Superior temporal gyrus (tissue), 1 donor: ENCODE measurements around the gene MYL2.
"Not testable (repeated sequence)": the region's sequence is repeated elsewhere in the genome, so short reads cannot be mapped to it uniquely, and the experiment has no call there.

Experiments used
- DNase-seq: peaks from one replicate; pipeline ENCODE4 v3.0.0-alpha.2; 2016; ENCODE audit errors: extremely low spot score

The MYL2 gene

GRCh38 chr12:110920324-110920910 is at the start of gene MYL2:
Gene MYL2 (minus strand): TSS chr12:110920579. CDS start chr12:110920529, 50 bp downstream.
- no peak for DNase-seq

- DNase-seq = no peak
Observed at GRCh38 chr12:110966081-110966760, 45.8 kb upstream of the MYL2 start.

- DNase-seq = no peak
Observed at GRCh38 chr12:110965574-110965973, 45.2 kb upstream of the MYL2 start.

- no peak for DNase-seq
Observed at GRCh38 chr12:110960795-110961194, 40.4 kb upstream of the MYL2 start.

GRCh38 chr12:110957652-110958051 is 37.3 kb upstream of the MYL2 start:
- peak; percentile 66 for DNase-seq

GRCh38 chr12:110957159-110957558 is 36.8 kb upstream of the MYL2 start:
- no peak for DNase-seq

GRCh38 chr12:110950867-110951266 is 30.5 kb upstream of the MYL2 start:
- not testable (repeated sequence) for DNase-seq

GRCh38 chr12:110950466-110950865 is 30.1 kb upstream of the MYL2 start:
- not testable (repeated sequence) for DNase-seq

- DNase-seq = no peak
Observed at GRCh38 chr12:110948041-110948440, 27.7 kb upstream of the MYL2 start.

GRCh38 chr12:110943373-110943772 is 23.0 kb upstream of the MYL2 start:
- no peak for DNase-seq

GRCh38 chr12:110941391-110941790 is 21.0 kb upstream of the MYL2 start:
- no peak for DNase-seq

GRCh38 chr12:110940933-110941332 is 20.6 kb upstream of the MYL2 start:
- no peak for DNase-seq

- DNase-seq = no peak
Observed at GRCh38 chr12:110940296-110940695, 19.9 kb upstream of the MYL2 start.

- peak; percentile 76 for DNase-seq
Observed at GRCh38 chr12:110937104-110937641, 16.8 kb upstream of the MYL2 start.

- no peak for DNase-seq
Observed at GRCh38 chr12:110936367-110937103, 16.2 kb upstream of the MYL2 start.

- no peak for DNase-seq
Observed at GRCh38 chr12:110935588-110935987, 15.2 kb upstream of the MYL2 start.

- no peak for DNase-seq
Observed at GRCh38 chr12:110934093-110934852, 13.9 kb upstream of the MYL2 start.

- DNase-seq = no peak
Observed at GRCh38 chr12:110933326-110933974, 13.1 kb upstream of the MYL2 start.

- no peak for DNase-seq
Observed at GRCh38 chr12:110932046-110932445, 11.7 kb upstream of the MYL2 start.

- no peak for DNase-seq
Observed at GRCh38 chr12:110931315-110931728, 10.9 kb upstream of the MYL2 start.
